ENCODE measurements around the gene HEYL.

GRCh38 chr1:39646232-39647081 lies 7.0 kb upstream of the HEYL start:
- TF ChIP-seq, protein P1, sequence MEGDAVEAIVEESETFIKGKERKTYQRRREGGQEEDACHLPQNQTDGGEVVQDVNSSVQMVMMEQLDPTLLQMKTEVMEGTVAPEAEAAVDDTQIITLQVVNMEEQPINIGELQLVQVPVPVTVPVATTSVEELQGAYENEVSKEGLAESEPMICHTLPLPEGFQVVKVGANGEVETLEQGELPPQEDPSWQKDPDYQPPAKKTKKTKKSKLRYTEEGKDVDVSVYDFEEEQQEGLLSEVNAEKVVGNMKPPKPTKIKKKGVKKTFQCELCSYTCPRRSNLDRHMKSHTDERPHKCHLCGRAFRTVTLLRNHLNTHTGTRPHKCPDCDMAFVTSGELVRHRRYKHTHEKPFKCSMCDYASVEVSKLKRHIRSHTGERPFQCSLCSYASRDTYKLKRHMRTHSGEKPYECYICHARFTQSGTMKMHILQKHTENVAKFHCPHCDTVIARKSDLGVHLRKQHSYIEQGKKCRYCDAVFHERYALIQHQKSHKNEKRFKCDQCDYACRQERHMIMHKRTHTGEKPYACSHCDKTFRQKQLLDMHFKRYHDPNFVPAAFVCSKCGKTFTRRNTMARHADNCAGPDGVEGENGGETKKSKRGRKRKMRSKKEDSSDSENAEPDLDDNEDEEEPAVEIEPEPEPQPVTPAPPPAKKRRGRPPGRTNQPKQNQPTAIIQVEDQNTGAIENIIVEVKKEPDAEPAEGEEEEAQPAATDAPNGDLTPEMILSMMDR (IDR thresholded peaks at IDR 0.05): no peak
- TF ChIP-seq POLR2A (IDR thresholded peaks at IDR 0.05): no peak
